Type B pancreatic cell (in vitro differentiated cells): Measurements from ENCODE around the gene TEX36. TPM values are rescaled to one million over a fixed set of nuclear protein-coding genes. Genes with fewer than 3 reads are reported as not detected.

ENCODE experiments used
- DNase-seq: peaks from one replicate; pipeline ENCODE4 v3.0.0; 2021; ENCODE audit warnings: mixed read lengths; ENCODE audit not compliant: unreplicated experiment; ENCODE audit errors: extremely low spot score
- H3K27ac Mint-ChIP-seq: 2 replicates; pipeline ENCODE4 v1.8.0; 2021; ENCODE audit warnings: mild to moderate bottlenecking, mixed read lengths
- H3K27me3 Mint-ChIP-seq: 2 replicates; pipeline ENCODE4 v1.8.0; 2021; ENCODE audit warnings: mixed read lengths
- H3K36me3 Mint-ChIP-seq: 2 replicates; pipeline ENCODE4 v1.8.0; 2021; ENCODE audit warnings: mixed read lengths
- H3K4me1 Mint-ChIP-seq: one replicate; pipeline ENCODE4 v1.8.0; 2021; ENCODE audit warnings: mixed read lengths; ENCODE audit not compliant: unreplicated experiment
- H3K4me3 Mint-ChIP-seq: 2 replicates; pipeline ENCODE4 v1.8.0; 2021; ENCODE audit warnings: mild to moderate bottlenecking, mixed read lengths
- H3K9me3 Mint-ChIP-seq: 2 replicates; pipeline ENCODE4 v1.8.0; 2021; ENCODE audit warnings: mixed read lengths
- total RNA-seq: library from RNA; stranded (reverse); gene quantifications from 2 replicates; pipeline ENCODE4 v1.2.1, GENCODE V29; 2021; ENCODE audit warnings: low replicate concordance
- TF ChIP-seq, protein P1 (sequence below): fragments of 200-600 bp; sonication (generic); conservative IDR thresholded peaks from 2 replicates; pipeline ENCODE4 v1.5.0; 2021; ENCODE audit warnings: antibody characterized with exemption, mild to moderate bottlenecking

TEX36 gene
- total RNA-seq, 1 donor from 2014 or later: not detected

DNA sequence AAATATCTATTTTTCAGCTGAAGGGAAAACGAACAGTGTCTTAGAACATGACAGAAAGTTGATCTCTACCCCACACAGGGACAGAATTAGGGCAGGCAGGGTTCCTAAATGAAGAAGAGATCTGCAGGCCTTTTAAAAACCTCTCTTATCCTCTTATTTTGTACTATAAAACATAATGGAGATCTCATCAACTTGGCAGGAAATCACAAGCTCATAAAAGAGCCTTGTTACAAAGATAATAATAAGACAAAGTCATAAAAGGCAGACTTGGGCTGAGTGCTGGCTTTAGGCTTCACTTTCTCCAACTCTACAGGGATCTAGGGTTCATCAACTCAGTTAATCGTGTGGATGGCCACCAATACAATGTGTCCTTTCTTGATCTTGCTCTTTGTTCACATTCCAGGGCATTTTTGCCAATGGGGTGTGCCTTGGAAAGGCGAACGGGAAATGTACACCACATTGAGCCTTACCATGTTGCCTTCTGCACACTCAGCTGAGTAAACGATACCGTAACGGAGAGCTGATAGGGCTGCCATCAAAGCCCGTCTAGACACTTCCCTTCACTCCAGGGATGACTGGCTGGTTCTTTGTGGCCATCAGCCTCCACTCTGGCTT lies 7.1 kb upstream of the TEX36 start:
- DNase-seq: no peak
- Mint-ChIP-seq H3K36me3 (no peaks in the 10 kb centered on the region), H3K4me1 (peaks cover 17% of the 10 kb centered on the region), H3K27ac (no peak overlapping the region), H3K27me3 (peaks cover 11% of the 10 kb centered on the region), H3K4me3 (no peak overlapping the region), H3K9me3 (no peaks in the 10 kb centered on the region)
- TF ChIP-seq, protein P1, sequence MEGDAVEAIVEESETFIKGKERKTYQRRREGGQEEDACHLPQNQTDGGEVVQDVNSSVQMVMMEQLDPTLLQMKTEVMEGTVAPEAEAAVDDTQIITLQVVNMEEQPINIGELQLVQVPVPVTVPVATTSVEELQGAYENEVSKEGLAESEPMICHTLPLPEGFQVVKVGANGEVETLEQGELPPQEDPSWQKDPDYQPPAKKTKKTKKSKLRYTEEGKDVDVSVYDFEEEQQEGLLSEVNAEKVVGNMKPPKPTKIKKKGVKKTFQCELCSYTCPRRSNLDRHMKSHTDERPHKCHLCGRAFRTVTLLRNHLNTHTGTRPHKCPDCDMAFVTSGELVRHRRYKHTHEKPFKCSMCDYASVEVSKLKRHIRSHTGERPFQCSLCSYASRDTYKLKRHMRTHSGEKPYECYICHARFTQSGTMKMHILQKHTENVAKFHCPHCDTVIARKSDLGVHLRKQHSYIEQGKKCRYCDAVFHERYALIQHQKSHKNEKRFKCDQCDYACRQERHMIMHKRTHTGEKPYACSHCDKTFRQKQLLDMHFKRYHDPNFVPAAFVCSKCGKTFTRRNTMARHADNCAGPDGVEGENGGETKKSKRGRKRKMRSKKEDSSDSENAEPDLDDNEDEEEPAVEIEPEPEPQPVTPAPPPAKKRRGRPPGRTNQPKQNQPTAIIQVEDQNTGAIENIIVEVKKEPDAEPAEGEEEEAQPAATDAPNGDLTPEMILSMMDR: no peak

GRCh38 chr10:125687507-125688185 lies 4.7 kb upstream of the TEX36 start:
- H3K36me3 Mint-ChIP-seq: no peaks in the 10 kb centered on the region
- TF ChIP-seq, protein P1: no peak
- peaks cover 11% of the 10 kb centered on the region for H3K27me3 Mint-ChIP-seq
- peaks cover 13% of the 10 kb centered on the region for H3K4me1 Mint-ChIP-seq
- no peaks in the 10 kb centered on the region for H3K9me3 Mint-ChIP-seq
- no peak for DNase-seq
- H3K27ac Mint-ChIP-seq: no peak overlapping the region
- H3K4me3 Mint-ChIP-seq: no peak overlapping the region

GRCh38 chr10:125684581-125684980 lies 1.6 kb upstream of the TEX36 start:
- Mint-ChIP-seq H3K27me3 (peaks cover 8% of the 10 kb centered on the region), H3K27ac (no peak overlapping the region), H3K36me3 (no peaks in the 10 kb centered on the region), H3K9me3 (no peaks in the 10 kb centered on the region), H3K4me3 (no peak overlapping the region), H3K4me1 (peaks cover under 1% of the 10 kb centered on the region)
- TF ChIP-seq, protein P1: no peak
- no peak for DNase-seq

GRCh38 chr10:125683821-125684220 lies 858 bp upstream of the TEX36 start:
- H3K27ac Mint-ChIP-seq: no peak overlapping the region
- DNase-seq: no peak
- TF ChIP-seq, protein P1: no peak
- H3K36me3 Mint-ChIP-seq: no peaks in the 10 kb centered on the region
- H3K4me1 Mint-ChIP-seq: no peaks in the 10 kb centered on the region
- H3K27me3 Mint-ChIP-seq: peaks cover 6% of the 10 kb centered on the region
- H3K9me3 Mint-ChIP-seq: no peaks in the 10 kb centered on the region
- no peak overlapping the region for H3K4me3 Mint-ChIP-seq

GRCh38 chr10:125679436-125679835 lies 3.5 kb downstream of the TEX36 start:
- Mint-ChIP-seq H3K4me3 (no peak overlapping the region), H3K36me3 (no peaks in the 10 kb centered on the region), H3K9me3 (peaks cover 11% of the 10 kb centered on the region), H3K27ac (no peak overlapping the region), H3K4me1 (no peaks in the 10 kb centered on the region), H3K27me3 (peaks cover 3% of the 10 kb centered on the region)
- DNase-seq: no peak
- TF ChIP-seq, protein P1: no peak
